ENCODE data around the gene OR9K2.

The OR9K2 gene

GRCh38 chr12:55173456-55173855, 47.2 kb downstream of the OR9K2 start:
- H3K36me3 ChIP-seq, result no peaks in the 10 kb centered on the region
- H3K27me3 ChIP-seq, result no peaks in the 10 kb centered on the region
- no peak for TF ChIP-seq CTCF (IDR thresholded peaks at IDR 0.05)
- H3K9me3 ChIP-seq, result no peaks in the 10 kb centered on the region
- no peak overlapping the region for H3K4me3 ChIP-seq
- H3K4me1 ChIP-seq, result no peaks in the 10 kb centered on the region
- H3K27ac ChIP-seq, result no peak overlapping the region
- DNase-seq, result no peak
- intact Hi-C loops (cut with DNase I; ENCODE audit: low total_unique reads), result no loop called here

All from tibial artery (tissue), 4 donors.